HL-60/S4 treated with retinoic acid at 250 ng/mL for 4 days and 3 days (cell line): ENCODE results near the gene LPIN3.

ENCODE experiments used
- in situ Hi-C: fragments of 300-500 bp; cut with MboI; formaldehyde crosslinking; loops from 2 replicates; pipeline ENCODE4 v1.7.0; 2022; ENCODE audit warnings: low sequenced_read_pairs

LPIN3 gene

GRCh38 chr20:41318271-41318649 is 22.4 kb upstream of the LPIN3 start:
- in situ Hi-C loops, result no loop called here

GRCh38 chr20:41320441-41320840 is 20.2 kb upstream of the LPIN3 start:
- in situ Hi-C loops, result no loop called here

- in situ Hi-C loops, result no loop called here
These were observed 19.6 kb upstream of the LPIN3 start for GRCh38 chr20:41320976-41321375.

- in situ Hi-C loops, result loop anchor here (25.0 kb wide), 2 partner anchors 165 to 365 kb away; no protein-coding TSS in a partner anchor
These were observed 13.4 kb upstream of the LPIN3 start for GRCh38 chr20:41327178-41327577.

GRCh38 chr20:41329435-41330342 is 10.9 kb upstream of the LPIN3 start:
- in situ Hi-C loops, result loop anchor here (25.0 kb wide), 2 partner anchors 167 to 367 kb away; no protein-coding TSS in a partner anchor

GRCh38 chr20:41330343-41330720 is 10.3 kb upstream of the LPIN3 start:
- in situ Hi-C loops, result loop anchor here (25.0 kb wide), 2 partner anchors 168 to 368 kb away; no protein-coding TSS in a partner anchor

GRCh38 chr20:41330941-41331340 is 9.7 kb upstream of the LPIN3 start:
- in situ Hi-C loops, result loop anchor here (25.0 kb wide), 2 partner anchors 169 to 369 kb away; no protein-coding TSS in a partner anchor

- in situ Hi-C loops, result loop anchor here (25.0 kb wide), 2 partner anchors 169 to 369 kb away; no protein-coding TSS in a partner anchor
These were observed 8.9 kb upstream of the LPIN3 start for GRCh38 chr20:41331731-41332130.

GRCh38 chr20:41334036-41334435 is 6.6 kb upstream of the LPIN3 start:
- in situ Hi-C loops, result loop anchor here (25.0 kb wide), 2 partner anchors 172 to 372 kb away; no protein-coding TSS in a partner anchor

- in situ Hi-C loops, result loop anchor here (25.0 kb wide), 2 partner anchors 172 to 372 kb away; no protein-coding TSS in a partner anchor
These were observed 5.9 kb upstream of the LPIN3 start for GRCh38 chr20:41334443-41335421.

GRCh38 chr20:41335591-41335990 is 5.0 kb upstream of the LPIN3 start:
- in situ Hi-C loops, result loop anchor here (25.0 kb wide), 2 partner anchors 173 to 373 kb away; no protein-coding TSS in a partner anchor

- in situ Hi-C loops, result loop anchor here (25.0 kb wide), 2 partner anchors 175 to 375 kb away; no protein-coding TSS in a partner anchor
These were observed 3.7 kb upstream of the LPIN3 start for GRCh38 chr20:41336711-41337492.

GRCh38 chr20:41339957-41340326 is 679 bp upstream of the LPIN3 start:
- in situ Hi-C loops, result loop anchor here (25.0 kb wide), 2 partner anchors 178 to 378 kb away; no protein-coding TSS in a partner anchor

- in situ Hi-C loops, result loop anchor here (25.0 kb wide), 2 partner anchors 180 to 380 kb away; no protein-coding TSS in a partner anchor
These were observed 2.1 kb downstream of the LPIN3 start for GRCh38 chr20:41342474-41343464.

GRCh38 chr20:41344477-41344876 is 3.9 kb downstream of the LPIN3 start:
- in situ Hi-C loops, result loop anchor here (25.0 kb wide), 2 partner anchors 182 to 382 kb away; no protein-coding TSS in a partner anchor

GRCh38 chr20:41344938-41345728 is 4.5 kb downstream of the LPIN3 start:
- in situ Hi-C loops, result loop anchor here (25.0 kb wide), 2 partner anchors 183 to 383 kb away; no protein-coding TSS in a partner anchor

- in situ Hi-C loops, result loop anchor here (25.0 kb wide), 2 partner anchors 183 to 383 kb away; no protein-coding TSS in a partner anchor
These were observed 5.1 kb downstream of the LPIN3 start for GRCh38 chr20:41345729-41346067.
